Measurements from ENCODE around the gene CIAO3.

CIAO3 gene

GRCh38 chr16:750485-750884, 9.7 kb upstream of the CIAO3 start:
- TF ChIP-seq, protein P1, sequence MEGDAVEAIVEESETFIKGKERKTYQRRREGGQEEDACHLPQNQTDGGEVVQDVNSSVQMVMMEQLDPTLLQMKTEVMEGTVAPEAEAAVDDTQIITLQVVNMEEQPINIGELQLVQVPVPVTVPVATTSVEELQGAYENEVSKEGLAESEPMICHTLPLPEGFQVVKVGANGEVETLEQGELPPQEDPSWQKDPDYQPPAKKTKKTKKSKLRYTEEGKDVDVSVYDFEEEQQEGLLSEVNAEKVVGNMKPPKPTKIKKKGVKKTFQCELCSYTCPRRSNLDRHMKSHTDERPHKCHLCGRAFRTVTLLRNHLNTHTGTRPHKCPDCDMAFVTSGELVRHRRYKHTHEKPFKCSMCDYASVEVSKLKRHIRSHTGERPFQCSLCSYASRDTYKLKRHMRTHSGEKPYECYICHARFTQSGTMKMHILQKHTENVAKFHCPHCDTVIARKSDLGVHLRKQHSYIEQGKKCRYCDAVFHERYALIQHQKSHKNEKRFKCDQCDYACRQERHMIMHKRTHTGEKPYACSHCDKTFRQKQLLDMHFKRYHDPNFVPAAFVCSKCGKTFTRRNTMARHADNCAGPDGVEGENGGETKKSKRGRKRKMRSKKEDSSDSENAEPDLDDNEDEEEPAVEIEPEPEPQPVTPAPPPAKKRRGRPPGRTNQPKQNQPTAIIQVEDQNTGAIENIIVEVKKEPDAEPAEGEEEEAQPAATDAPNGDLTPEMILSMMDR (IDR thresholded peaks at IDR 0.05; ENCODE audit: insufficient read depth, low read length, poor library complexity, severe bottlenecking) = no peak

GRCh38 chr16:749010-749409, 8.2 kb upstream of the CIAO3 start:
- H3K27me3 ChIP-seq (replicated peaks; ENCODE audit: control insufficient read depth, insufficient read depth, low read length) = no peaks in the 10 kb centered on the region; the same call in 1 of the 2 replicates
- DNase-seq (ENCODE audit: extremely low read depth, insufficient read length) = no peak
- TF ChIP-seq, protein P1 (IDR thresholded peaks at IDR 0.05; ENCODE audit: insufficient read depth, low read length, poor library complexity, severe bottlenecking) = no peak

More at GRCh38 chr16:750485-750884, 9.7 kb upstream of the CIAO3 start:
- no peaks in the 10 kb centered on the region; the same call in 1 of the 2 replicates for H3K27me3 ChIP-seq (replicated peaks; ENCODE audit: control insufficient read depth, insufficient read depth, low read length)
- no peak for DNase-seq (ENCODE audit: extremely low read depth, insufficient read length)
- no peak overlapping the region for H3K4me3 ChIP-seq (replicated peaks; ENCODE audit: low read depth, low read length)
- no peaks in the 10 kb centered on the region for H3K36me3 ChIP-seq (ENCODE audit: control insufficient read depth, insufficient read depth, low read length)

DNA sequence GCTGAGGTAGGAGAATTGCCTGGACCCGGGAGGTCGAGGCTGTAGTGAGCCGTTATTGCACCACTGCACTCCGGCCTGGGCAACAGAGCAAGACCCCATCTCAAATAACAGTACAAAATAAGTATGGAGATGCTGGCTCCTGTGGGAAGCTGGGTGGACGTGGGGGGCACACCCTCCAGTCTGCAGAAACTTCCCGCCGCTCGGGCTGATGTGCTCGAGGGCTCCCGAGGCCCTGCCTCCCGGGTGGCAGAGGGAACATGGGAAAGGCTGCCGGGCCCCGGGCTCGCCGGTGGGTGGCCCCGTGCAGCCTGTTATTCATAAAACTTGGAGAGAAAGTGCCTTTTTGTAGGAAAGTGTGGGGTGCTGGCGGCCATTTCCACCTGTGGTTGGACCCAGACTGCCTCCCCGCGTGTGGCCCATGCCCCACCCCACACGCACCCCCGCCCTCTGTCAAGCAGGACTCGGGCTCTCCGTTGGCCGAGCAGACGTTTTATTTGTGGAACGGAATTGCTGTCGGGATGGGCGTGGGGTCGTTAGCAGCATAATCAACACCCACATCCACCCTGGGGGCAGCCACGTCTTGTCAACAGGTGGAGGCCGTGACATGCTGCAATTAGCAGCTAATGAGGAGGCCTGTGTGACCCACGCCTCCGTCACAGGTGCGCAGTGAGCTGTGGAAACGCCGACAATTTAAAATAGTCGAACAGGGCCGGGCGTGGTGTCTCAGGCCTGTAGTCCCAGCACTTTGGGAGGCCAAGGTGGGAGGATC, 7.4 kb upstream of the CIAO3 start:
- TF ChIP-seq, protein P1 (IDR thresholded peaks at IDR 0.05; ENCODE audit: insufficient read depth, low read length, poor library complexity, severe bottlenecking) = no peak
- Histone ChIP-seq H3K4me3 (replicated peaks; ENCODE audit: low read depth, low read length) (no peak overlapping the region), H3K36me3 (ENCODE audit: control insufficient read depth, insufficient read depth, low read length) (no peaks in the 10 kb centered on the region), H3K27me3 (replicated peaks; ENCODE audit: control insufficient read depth, insufficient read depth, low read length) (no peaks in the 10 kb centered on the region; the same call in 1 of the 2 replicates)
- DNase-seq (ENCODE audit: extremely low read depth, insufficient read length) = no peak

More at GRCh38 chr16:749010-749409, 8.2 kb upstream of the CIAO3 start:
- H3K4me3 ChIP-seq (replicated peaks; ENCODE audit: low read depth, low read length) = no peak overlapping the region
- no peaks in the 10 kb centered on the region for H3K36me3 ChIP-seq (ENCODE audit: control insufficient read depth, insufficient read depth, low read length)

DNA sequence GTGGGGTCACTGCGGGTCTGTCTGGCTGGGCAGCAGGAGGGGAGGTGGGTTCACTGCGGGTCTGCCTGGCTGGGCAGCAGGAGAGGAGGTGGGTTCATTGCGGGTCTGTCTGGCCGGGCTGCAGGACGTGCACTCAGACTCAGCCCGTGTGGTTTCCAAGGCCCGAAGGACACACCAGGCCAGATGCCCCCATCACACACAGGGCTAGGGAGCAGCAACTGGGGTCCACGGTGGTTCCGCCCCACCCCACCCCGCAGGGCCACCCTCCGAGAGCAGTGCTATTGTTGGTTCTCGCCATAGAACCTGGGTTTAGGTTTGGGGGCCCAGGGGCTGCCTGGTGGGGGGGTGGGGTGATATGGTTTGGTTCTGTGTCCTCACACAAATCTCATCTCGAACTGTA, 5.8 kb upstream of the CIAO3 start:
- Histone ChIP-seq H3K27me3 (replicated peaks; ENCODE audit: control insufficient read depth, insufficient read depth, low read length) (no peaks in the 10 kb centered on the region), H3K4me3 (replicated peaks; ENCODE audit: low read depth, low read length) (no peak overlapping the region), H3K36me3 (ENCODE audit: control insufficient read depth, insufficient read depth, low read length) (no peaks in the 10 kb centered on the region)
- TF ChIP-seq, protein P1 (IDR thresholded peaks at IDR 0.05; ENCODE audit: insufficient read depth, low read length, poor library complexity, severe bottlenecking) = no peak
- no peak for DNase-seq (ENCODE audit: extremely low read depth, insufficient read length)

- TF ChIP-seq, protein P1 (IDR thresholded peaks at IDR 0.05; ENCODE audit: insufficient read depth, low read length, poor library complexity, severe bottlenecking) = peak; percentile 58
- H3K36me3 ChIP-seq (ENCODE audit: control insufficient read depth, insufficient read depth, low read length) = no peaks in the 10 kb centered on the region
- no peak overlapping the region for H3K4me3 ChIP-seq (replicated peaks; ENCODE audit: low read depth, low read length)
- no peaks in the 10 kb centered on the region for H3K27me3 ChIP-seq (replicated peaks; ENCODE audit: control insufficient read depth, insufficient read depth, low read length)
- peak; percentile 35 for DNase-seq (ENCODE audit: extremely low read depth, insufficient read length)
These were observed 4.9 kb upstream of the CIAO3 start for GRCh38 chr16:745739-746138.
